Lower lobe of right lung (tissue), 2 donors: Measurements from ENCODE around the gene RAB27A. TPM values are rescaled to one million over a fixed set of nuclear protein-coding genes. Genes with fewer than 3 reads are reported as not detected.

Experiments used
- ATAC-seq, 2 donors: fragments of 200-7000 bp; cut with Tn5 transposase; one replicate each; pipeline ENCODE4 v1.9.1; 2020 to 2022; ENCODE audit warnings: mild to moderate bottlenecking in 2 of 2, moderate library complexity in 2 of 2
- DNase-seq: peaks from one replicate; pipeline ENCODE4 v3.0.0-alpha.2; 2020
- H3K27ac ChIP-seq: fragments of 200-600 bp; one replicate; pipeline ENCODE4 v1.8.0; 2022
- H3K27me3 ChIP-seq: fragments of 200-600 bp; one replicate; pipeline ENCODE4 v1.8.0; 2022; ENCODE audit warnings: low read depth
- H3K36me3 ChIP-seq: fragments of 200-600 bp; one replicate; pipeline ENCODE4 v1.8.0; 2022; ENCODE audit warnings: mild to moderate bottlenecking
- H3K4me1 ChIP-seq: fragments of 200-600 bp; one replicate; pipeline ENCODE4 v1.8.0; 2022
- H3K4me3 ChIP-seq: fragments of 200-600 bp; one replicate; pipeline ENCODE4 v1.8.0; 2022; ENCODE audit warnings: mild to moderate bottlenecking
- H3K9me3 ChIP-seq: fragments of 200-600 bp; one replicate; pipeline ENCODE4 v1.8.0; 2022
- CTCF ChIP-seq: fragments of 200-600 bp; IDR thresholded peaks from one replicate; pipeline ENCODE4 v1.8.0; 2022; ENCODE audit warnings: antibody characterized with exemption, mild to moderate bottlenecking
- intact Hi-C: fragments of 100-400 bp; cut with DNase I; formaldehyde crosslinking; loops from one replicate; pipeline ENCODE4 v1.11.0; 2022
- long read RNA-seq: library from polyadenylated mRNA; unstranded; transcript quantifications from one replicate; pipeline ENCODE4 v2.0.0, GENCODE V29; 2021
- total RNA-seq: library from RNA; stranded (reverse); fragmentation: NEBNext Ultra II Directional; extraction: Animal tissue kit (Norgen Biotek cat#: 25700); gene quantifications from one replicate; pipeline ENCODE4 v1.2.1, GENCODE V29; 2021
- donor health status: DM: no; HTN: yes; CAD: no; lungs with severe emphysema.

The RAB27A gene
- 63.4 TPM for total RNA-seq
- long read RNA-seq, transcript RAB27A-201 (7 exons, 3,446 nt): major isoform, 20 of 42 reads
- long read RNA-seq, partial matches to known transcripts: 3 of 42 reads
- long read RNA-seq, other reads (novel, unspliced or antisense): 19 of 42 reads

DNA sequence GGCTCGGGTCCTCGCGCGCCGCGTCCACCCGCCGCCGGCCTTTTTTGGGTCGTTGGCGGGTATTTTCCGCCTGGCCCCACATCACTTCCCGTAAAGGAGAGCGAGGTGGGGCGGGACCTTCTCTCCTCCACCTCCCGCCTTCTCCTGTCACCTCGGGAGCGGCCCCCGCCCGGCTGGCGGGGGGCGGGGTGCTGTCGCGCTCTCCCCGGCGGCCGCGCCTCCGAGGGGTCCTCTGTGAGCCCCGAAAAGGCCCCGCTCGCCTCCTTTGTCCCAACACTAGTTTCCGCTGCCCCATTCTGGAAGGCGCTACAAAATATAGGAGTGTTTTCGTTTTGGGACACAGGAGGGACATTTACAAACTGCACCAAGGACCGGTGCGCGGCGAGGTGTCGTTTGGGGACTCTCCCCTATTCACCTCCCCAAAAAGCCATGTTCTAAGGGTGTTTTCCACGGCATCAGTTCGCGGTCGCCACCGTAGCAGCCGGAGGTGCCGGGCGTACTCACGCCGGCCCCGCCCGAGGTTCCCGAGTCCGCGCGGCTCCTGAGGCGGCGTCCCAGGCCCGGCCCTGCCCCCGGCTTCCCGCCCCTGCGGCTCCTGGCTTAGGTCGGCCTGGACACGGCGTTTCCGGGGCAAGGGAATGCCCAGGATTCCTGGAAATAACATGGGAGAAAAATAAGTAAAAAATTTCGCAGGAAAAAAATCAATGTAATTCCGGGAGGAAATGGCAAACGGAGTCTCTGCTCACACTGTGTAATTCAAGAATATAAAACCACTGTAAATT, at the start of gene RAB27A:
Gene RAB27A, minus strand, starts transcription at position 68 of the 782 bp plus-strand sequence. CDS start 54,879 bp downstream, outside the sequence.
- H3K9me3 ChIP-seq: no peaks in the 10 kb centered on the region
- peaks cover 34% of the 10 kb centered on the region for H3K4me1 ChIP-seq
- DNase-seq (peak; percentile 87), ATAC-seq (peak; percentile 93 to 95)
- no peaks in the 10 kb centered on the region for H3K27me3 ChIP-seq
- no peaks in the 10 kb centered on the region for H3K36me3 ChIP-seq
- TF ChIP-seq CTCF: no peak
- H3K4me3 ChIP-seq: peak within 1 kb of the TSS; percentile 80
- intact Hi-C loops: loop anchor here (5.0 kb wide), 1 partner anchor 73 kb away; no protein-coding TSS in a partner anchor
- H3K27ac ChIP-seq: peak within 1 kb of the TSS; percentile 96

DNA sequence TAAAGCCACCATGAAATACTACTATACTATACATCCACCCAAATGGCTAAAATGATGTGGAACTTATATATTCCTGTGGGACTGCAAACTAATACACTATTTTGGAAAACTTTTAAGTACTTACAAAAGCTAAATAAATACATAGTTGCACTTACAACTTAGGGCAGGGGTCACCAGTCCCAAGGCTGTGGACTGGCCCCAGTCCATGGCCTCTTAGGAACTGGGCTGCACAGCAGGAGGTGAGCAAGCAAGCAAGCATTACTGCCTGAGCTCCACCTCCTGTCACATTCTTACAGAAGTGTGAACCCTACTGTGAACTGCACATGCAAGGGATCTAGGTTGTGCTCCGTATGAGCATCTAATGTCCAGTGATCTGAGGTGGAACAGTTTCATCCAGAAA, 47.5 kb upstream of the RAB27A start:
- TF ChIP-seq CTCF: no peak
- no peak for ATAC-seq
- Histone ChIP-seq H3K27ac (no peak overlapping the region), H3K9me3 (no peaks in the 10 kb centered on the region), H3K4me1 (no peaks in the 10 kb centered on the region), H3K4me3 (no peak overlapping the region), H3K27me3 (no peaks in the 10 kb centered on the region), H3K36me3 (peaks cover 77% of the 10 kb centered on the region)
- DNase-seq: no peak
- intact Hi-C loops: no loop called here

DNA sequence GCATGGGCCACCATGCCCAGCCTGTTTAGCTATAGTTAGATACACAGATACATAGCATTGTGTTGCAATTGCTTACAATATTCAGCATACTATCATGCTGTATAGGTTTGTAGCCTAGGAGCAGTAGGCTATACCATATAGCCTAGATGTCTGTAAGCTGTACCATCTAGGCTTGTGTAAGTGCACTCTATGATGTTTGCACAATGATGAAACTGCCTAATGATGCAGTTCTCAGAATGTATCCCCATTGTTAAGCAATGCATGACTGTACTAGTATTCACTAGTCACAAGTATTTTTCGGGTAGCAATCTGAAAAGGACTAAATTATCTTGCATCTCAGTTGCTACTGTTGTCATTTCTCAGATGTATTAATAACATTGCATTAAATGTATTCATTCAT, 45.4 kb upstream of the RAB27A start:
- no peak for TF ChIP-seq CTCF
- no peak for ATAC-seq
- peaks cover 88% of the 10 kb centered on the region for H3K36me3 ChIP-seq

GRCh38 chr15:55334371-55334770, 44.8 kb upstream of the RAB27A start:
- H3K36me3 ChIP-seq: peaks cover 91% of the 10 kb centered on the region
- no peaks in the 10 kb centered on the region for H3K4me1 ChIP-seq
- H3K27me3 ChIP-seq: no peaks in the 10 kb centered on the region
- DNase-seq: no peak
- no peaks in the 10 kb centered on the region for H3K9me3 ChIP-seq
- no peak for ATAC-seq
- intact Hi-C loops: no loop called here
- no peak overlapping the region for H3K4me3 ChIP-seq
- no peak overlapping the region for H3K27ac ChIP-seq
- no peak for TF ChIP-seq CTCF

More for the DNA sequence above, 45.4 kb upstream of the RAB27A start:
- intact Hi-C loops: no loop called here
- no peak overlapping the region for H3K27ac ChIP-seq
- H3K4me3 ChIP-seq: no peak overlapping the region
- no peaks in the 10 kb centered on the region for H3K27me3 ChIP-seq
- no peaks in the 10 kb centered on the region for H3K9me3 ChIP-seq
- H3K4me1 ChIP-seq: no peaks in the 10 kb centered on the region
- no peak for DNase-seq

DNA sequence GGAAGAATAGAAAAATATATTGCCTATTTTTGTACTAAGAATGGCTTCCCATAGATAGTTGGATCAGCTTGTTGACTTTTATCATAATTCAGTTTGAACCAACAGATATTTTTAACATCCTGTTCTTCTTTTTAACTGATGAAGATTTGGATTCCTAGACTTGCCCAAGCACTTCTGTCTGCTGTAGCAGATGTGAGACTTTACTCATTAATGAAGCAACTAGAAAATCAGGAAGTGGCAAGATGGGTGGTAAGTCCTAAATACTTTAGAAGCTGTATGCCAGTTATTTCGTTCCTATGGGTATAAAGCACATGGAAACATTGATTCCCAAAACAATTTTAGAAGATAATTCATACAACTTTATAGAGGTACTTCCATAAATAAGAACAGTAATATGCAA, 37.8 kb upstream of the RAB27A start:
- ATAC-seq (no peak), DNase-seq (no peak)
- intact Hi-C loops: no loop called here
- no peak overlapping the region for H3K27ac ChIP-seq
- TF ChIP-seq CTCF: no peak
- no peaks in the 10 kb centered on the region for H3K9me3 ChIP-seq
- no peak overlapping the region for H3K4me3 ChIP-seq
- peaks cover 41% of the 10 kb centered on the region for H3K36me3 ChIP-seq
- no peaks in the 10 kb centered on the region for H3K27me3 ChIP-seq
- H3K4me1 ChIP-seq: no peaks in the 10 kb centered on the region
